Astrocyte (in vitro differentiated cells and primary cell): Measurements from ENCODE around the gene TMEM258. TPM values are rescaled to one million over a fixed set of nuclear protein-coding genes. Genes with fewer than 3 reads are reported as not detected.

ENCODE experiments used
- DNase-seq: peaks from one replicate; pipeline ENCODE4 v3.0.0-alpha.2; 2010; ENCODE audit warnings: low read depth
- FAIRE-seq: peaks from 2 replicates; lab custom pipeline; 2011; peaks lifted over from hg19 to GRCh38; lab: Jason Lieb, UNC
- H2AFZ ChIP-seq: 2 replicates; pipeline ENCODE4 v1.6.0; 2012; ENCODE audit warnings: low read depth, low read length, inconsistent platforms
- H3K27ac ChIP-seq: 2 replicates; pipeline ENCODE4 v1.5.1; 2011; ENCODE audit warnings: low read depth, low read length, inconsistent platforms
- H3K27me3 ChIP-seq: 2 replicates; pipeline ENCODE4 v1.6.0; 2011; ENCODE audit warnings: low read length, inconsistent platforms; ENCODE audit not compliant: insufficient read depth
- H3K36me3 ChIP-seq: 2 replicates; pipeline ENCODE4 v1.5.1; 2011; ENCODE audit warnings: low read length, inconsistent platforms; ENCODE audit not compliant: insufficient read depth
- H3K4me1 ChIP-seq: 2 replicates; pipeline ENCODE4 v1.5.1; 2011; ENCODE audit warnings: low read length, inconsistent platforms; ENCODE audit not compliant: insufficient read depth
- H3K4me2 ChIP-seq: 2 replicates; pipeline ENCODE4 v1.6.0; 2012; ENCODE audit warnings: low read length, inconsistent platforms
- H3K4me3 ChIP-seq: 2 replicates; pipeline ENCODE4 v1.5.1; 2011; ENCODE audit warnings: low read depth, mild to moderate bottlenecking, low read length, inconsistent platforms; ENCODE audit not compliant: insufficient read depth
- H3K79me2 ChIP-seq: 2 replicates; pipeline ENCODE4 v1.6.0; 2012; ENCODE audit warnings: mild to moderate bottlenecking, low read length, inconsistent platforms; ENCODE audit not compliant: insufficient read depth
- H3K9ac ChIP-seq: 2 replicates; pipeline ENCODE4 v1.6.0; 2012; ENCODE audit warnings: mild to moderate bottlenecking, low read length, inconsistent platforms
- H3K9me3 ChIP-seq: 2 replicates; pipeline ENCODE4 v1.5.1; 2012; ENCODE audit warnings: low read depth, mild to moderate bottlenecking, low read length, inconsistent platforms; ENCODE audit not compliant: insufficient read depth
- H4K20me1 ChIP-seq: 2 replicates; pipeline ENCODE4 v1.6.0; 2012; ENCODE audit warnings: low read length, inconsistent platforms; ENCODE audit not compliant: insufficient read depth
- H3K27ac Mint-ChIP-seq: one replicate; pipeline ENCODE4 v1.8.0; 2021; ENCODE audit warnings: mild to moderate bottlenecking, mixed read lengths; ENCODE audit not compliant: unreplicated experiment
- H3K27me3 Mint-ChIP-seq: one replicate; pipeline ENCODE4 v1.8.0; 2021; ENCODE audit warnings: low read depth, mixed read lengths; ENCODE audit not compliant: unreplicated experiment
- H3K36me3 Mint-ChIP-seq: one replicate; pipeline ENCODE4 v1.8.0; 2021; ENCODE audit warnings: low read depth, mixed read lengths; ENCODE audit not compliant: unreplicated experiment
- H3K4me1 Mint-ChIP-seq: one replicate; pipeline ENCODE4 v1.8.0; 2021; ENCODE audit warnings: low read depth, mixed read lengths; ENCODE audit not compliant: unreplicated experiment
- H3K4me3 Mint-ChIP-seq: one replicate; pipeline ENCODE4 v1.8.0; 2021; ENCODE audit warnings: mild to moderate bottlenecking, moderate library complexity, mixed read lengths; ENCODE audit not compliant: unreplicated experiment
- H3K9me3 Mint-ChIP-seq: one replicate; pipeline ENCODE4 v1.8.0; 2021; ENCODE audit warnings: mild to moderate bottlenecking, mixed read lengths; ENCODE audit not compliant: unreplicated experiment
- EZH2 ChIP-seq: IDR thresholded peaks from 2 replicates; pipeline ENCODE4 v1.6.1; 2012; ENCODE audit warnings: mild to moderate bottlenecking, low read length, inconsistent platforms; ENCODE audit not compliant: insufficient read depth
- total RNA-seq: library from RNA; stranded (reverse); gene quantifications from 2 replicates; pipeline ENCODE4 v1.2.1, GENCODE V29; 2021
- TF ChIP-seq, protein P1 (sequence below): IDR thresholded peaks from 2 replicates; pipeline ENCODE4 v1.5.1; 2011; ENCODE audit warnings: low read depth, mild to moderate bottlenecking, inconsistent platforms, low read length, moderate library complexity; ENCODE audit not compliant: insufficient read depth

Gene TMEM258
- total RNA-seq, 1 donor from 2014 or later, result 98.6 TPM

DNA sequence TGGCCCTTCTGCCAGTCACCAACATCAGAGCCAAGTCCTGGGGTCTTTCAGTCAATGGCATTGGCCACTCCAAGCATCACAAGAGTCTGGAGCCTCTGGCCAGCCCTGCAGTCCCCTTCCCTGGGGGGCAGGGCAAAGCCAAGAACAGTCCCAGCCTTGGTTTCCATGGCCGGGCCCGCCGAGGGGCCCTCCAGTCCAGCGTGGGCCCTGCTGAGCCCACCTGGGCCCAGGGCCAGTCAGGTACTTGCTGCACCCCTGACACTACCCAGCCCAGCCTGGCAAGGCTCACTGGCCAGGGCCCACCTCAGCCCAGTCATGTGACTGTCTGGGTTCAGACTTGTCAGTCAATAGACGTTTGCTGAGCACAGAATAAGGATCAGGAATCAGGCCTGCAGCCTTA is 10.8 kb downstream of the TMEM258 start:
- Histone ChIP-seq H3K4me1 (peaks cover 19% of the 10 kb centered on the region), H4K20me1 (peaks cover 19% of the 10 kb centered on the region), H2AFZ (no peak overlapping the region), H3K9ac (no peak overlapping the region), H3K9me3 (no peaks in the 10 kb centered on the region), H3K79me2 (no peaks in the 10 kb centered on the region), H3K4me3 (no peak overlapping the region), H3K4me2 (no peak overlapping the region), H3K27ac (no peak overlapping the region), H3K27me3 (no peaks in the 10 kb centered on the region), H3K36me3 (peaks cover 9% of the 10 kb centered on the region)
- Mint-ChIP-seq H3K27ac (no peak overlapping the region), H3K4me3 (no peak overlapping the region), H3K27me3 (no peaks in the 10 kb centered on the region), H3K4me1 (peaks cover 26% of the 10 kb centered on the region), H3K36me3 (peaks cover 14% of the 10 kb centered on the region), H3K9me3 (no peaks in the 10 kb centered on the region)
- DNase-seq, result no peak
- no peak for FAIRE-seq
- TF ChIP-seq, protein P1, sequence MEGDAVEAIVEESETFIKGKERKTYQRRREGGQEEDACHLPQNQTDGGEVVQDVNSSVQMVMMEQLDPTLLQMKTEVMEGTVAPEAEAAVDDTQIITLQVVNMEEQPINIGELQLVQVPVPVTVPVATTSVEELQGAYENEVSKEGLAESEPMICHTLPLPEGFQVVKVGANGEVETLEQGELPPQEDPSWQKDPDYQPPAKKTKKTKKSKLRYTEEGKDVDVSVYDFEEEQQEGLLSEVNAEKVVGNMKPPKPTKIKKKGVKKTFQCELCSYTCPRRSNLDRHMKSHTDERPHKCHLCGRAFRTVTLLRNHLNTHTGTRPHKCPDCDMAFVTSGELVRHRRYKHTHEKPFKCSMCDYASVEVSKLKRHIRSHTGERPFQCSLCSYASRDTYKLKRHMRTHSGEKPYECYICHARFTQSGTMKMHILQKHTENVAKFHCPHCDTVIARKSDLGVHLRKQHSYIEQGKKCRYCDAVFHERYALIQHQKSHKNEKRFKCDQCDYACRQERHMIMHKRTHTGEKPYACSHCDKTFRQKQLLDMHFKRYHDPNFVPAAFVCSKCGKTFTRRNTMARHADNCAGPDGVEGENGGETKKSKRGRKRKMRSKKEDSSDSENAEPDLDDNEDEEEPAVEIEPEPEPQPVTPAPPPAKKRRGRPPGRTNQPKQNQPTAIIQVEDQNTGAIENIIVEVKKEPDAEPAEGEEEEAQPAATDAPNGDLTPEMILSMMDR, result no peak
- TF ChIP-seq EZH2, result no peak

DNA sequence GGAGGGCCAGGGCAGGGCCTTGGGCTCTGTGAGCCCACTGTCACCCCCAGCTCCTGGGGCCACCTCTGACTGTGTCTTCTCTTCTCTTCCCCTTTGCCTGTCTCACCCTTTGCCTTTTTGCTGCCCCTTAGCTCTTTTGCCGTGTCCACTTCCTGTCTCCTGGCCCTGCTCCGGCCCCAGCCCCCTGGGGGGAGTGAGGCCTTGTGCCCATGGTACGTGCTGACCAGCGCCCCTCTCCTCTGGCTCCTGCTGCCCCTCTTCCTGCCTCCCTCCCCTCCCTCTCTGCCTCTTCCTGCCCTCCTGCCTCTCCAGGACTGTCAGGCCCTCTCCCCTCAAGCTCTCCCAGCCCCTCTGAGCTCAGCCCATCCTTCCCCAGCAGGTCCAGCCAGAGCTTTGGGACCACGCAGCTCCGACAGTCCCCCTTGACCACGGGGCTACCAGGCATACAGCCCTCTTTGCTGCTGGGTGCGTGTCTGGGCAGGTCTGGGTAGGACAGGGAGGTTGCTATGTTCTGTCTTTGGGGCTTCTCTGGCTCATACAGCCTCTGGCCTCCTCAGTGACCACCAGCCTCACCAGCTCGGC is 11.7 kb downstream of the TMEM258 start:
- Histone ChIP-seq H3K79me2 (no peaks in the 10 kb centered on the region), H3K27me3 (no peaks in the 10 kb centered on the region), H3K4me3 (no peak overlapping the region), H3K4me1 (peaks cover 19% of the 10 kb centered on the region), H3K9ac (no peak overlapping the region), H4K20me1 (peaks cover 25% of the 10 kb centered on the region), H3K4me2 (no peak overlapping the region), H3K36me3 (peaks cover 3% of the 10 kb centered on the region), H3K9me3 (no peaks in the 10 kb centered on the region), H2AFZ (no peak overlapping the region), H3K27ac (no peak overlapping the region)
- Mint-ChIP-seq H3K4me3 (no peak overlapping the region), H3K36me3 (peaks cover 14% of the 10 kb centered on the region), H3K4me1 (peaks cover 26% of the 10 kb centered on the region), H3K9me3 (no peaks in the 10 kb centered on the region), H3K27ac (no peak overlapping the region), H3K27me3 (no peaks in the 10 kb centered on the region)
- FAIRE-seq, result no peak
- no peak for DNase-seq
- TF ChIP-seq EZH2, result no peak
- TF ChIP-seq, protein P1, result no peak

DNA sequence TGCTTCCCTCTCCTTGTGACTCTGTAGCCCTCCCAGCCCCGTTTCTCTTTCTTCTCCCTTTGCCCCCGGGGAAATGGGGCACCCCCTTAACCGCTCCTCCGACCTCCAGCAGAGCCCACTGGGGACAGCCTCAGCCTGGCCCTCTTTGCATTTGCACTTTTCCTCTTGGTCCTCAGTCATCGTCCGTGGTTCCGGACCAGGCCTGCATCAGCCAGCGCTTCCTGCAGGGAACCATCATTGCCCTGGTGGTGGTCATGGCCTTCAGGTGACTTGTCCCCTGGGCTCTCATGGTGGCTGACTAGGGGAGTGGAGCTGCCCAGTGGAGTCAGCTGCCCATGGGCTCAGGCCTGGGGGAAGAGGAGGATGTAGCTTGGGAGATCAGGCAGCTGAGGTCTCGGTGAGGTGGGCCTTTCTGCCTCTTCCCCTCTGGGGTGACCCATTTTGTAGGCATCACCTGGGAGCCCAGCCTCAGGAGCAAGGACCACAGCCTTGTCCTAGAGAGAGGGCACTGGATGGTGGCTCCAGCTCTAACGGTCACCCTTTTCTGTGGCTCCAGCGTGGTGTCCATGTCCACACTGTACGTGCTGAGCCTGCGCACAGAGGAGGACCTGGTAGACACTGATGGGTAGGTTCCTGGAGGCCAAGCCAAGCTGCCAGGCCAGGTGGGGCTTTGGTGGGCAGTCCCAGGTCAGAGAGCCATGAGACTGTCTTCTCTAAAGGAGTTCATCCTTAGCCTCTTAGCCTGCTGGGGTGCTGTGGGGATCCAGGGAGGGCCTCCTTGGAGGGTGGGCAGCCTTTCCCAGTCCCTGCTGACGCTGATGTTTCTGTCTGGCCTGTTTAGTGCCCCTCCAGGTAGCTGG is 12.5 kb downstream of the TMEM258 start:
- Mint-ChIP-seq H3K4me3 (no peak overlapping the region), H3K27me3 (no peaks in the 10 kb centered on the region), H3K36me3 (peaks cover 11% of the 10 kb centered on the region), H3K27ac (no peak overlapping the region), H3K4me1 (peaks cover 23% of the 10 kb centered on the region), H3K9me3 (no peaks in the 10 kb centered on the region)
- Histone ChIP-seq H3K9me3 (no peaks in the 10 kb centered on the region), H3K27me3 (no peaks in the 10 kb centered on the region), H3K27ac (no peak overlapping the region), H3K4me2 (no peak overlapping the region), H3K79me2 (no peaks in the 10 kb centered on the region), H3K4me1 (peaks cover 19% of the 10 kb centered on the region), H3K36me3 (no peaks in the 10 kb centered on the region), H4K20me1 (peaks cover 22% of the 10 kb centered on the region), H3K9ac (no peak overlapping the region), H2AFZ (no peak overlapping the region), H3K4me3 (no peak overlapping the region)
- TF ChIP-seq, protein P1, result no peak
- no peak for TF ChIP-seq EZH2
- no peak for DNase-seq
- no peak for FAIRE-seq
